Ammon's horn (tissue), 1 donor: ENCODE results near the gene MEIS2.

Experiments
- DNase-seq: peaks from one replicate; pipeline ENCODE4 v3.0.0-alpha.2; 2016; ENCODE audit warnings: low spot score

MEIS2 gene

GRCh38 chr15:36897834-36898233 lies 202.5 kb downstream of the MEIS2 start:
- DNase-seq: no peak

DNA sequence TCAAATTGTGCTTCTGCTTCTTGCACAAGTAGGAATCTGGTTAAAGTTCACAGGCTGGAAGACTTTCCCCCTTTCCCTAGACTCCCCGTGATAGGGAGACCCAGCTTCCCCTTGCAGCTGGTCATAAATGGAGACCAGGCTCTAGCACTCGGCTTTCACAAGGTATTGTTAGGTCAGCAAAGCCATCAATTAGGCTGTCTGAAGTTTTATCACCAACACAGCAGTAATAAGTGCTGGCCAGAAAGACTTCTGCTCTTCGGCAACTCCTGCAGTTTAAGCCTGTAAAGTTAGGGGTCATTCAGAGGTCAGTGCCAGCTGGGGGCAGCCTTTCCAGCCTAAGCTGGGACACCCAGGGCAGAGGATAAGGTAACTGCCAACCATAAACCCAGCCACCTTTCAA lies 203.4 kb downstream of the MEIS2 start:
- DNase-seq: no peak

GRCh38 chr15:36894075-36894474 lies 206.3 kb downstream of the MEIS2 start:
- no peak for DNase-seq

DNA sequence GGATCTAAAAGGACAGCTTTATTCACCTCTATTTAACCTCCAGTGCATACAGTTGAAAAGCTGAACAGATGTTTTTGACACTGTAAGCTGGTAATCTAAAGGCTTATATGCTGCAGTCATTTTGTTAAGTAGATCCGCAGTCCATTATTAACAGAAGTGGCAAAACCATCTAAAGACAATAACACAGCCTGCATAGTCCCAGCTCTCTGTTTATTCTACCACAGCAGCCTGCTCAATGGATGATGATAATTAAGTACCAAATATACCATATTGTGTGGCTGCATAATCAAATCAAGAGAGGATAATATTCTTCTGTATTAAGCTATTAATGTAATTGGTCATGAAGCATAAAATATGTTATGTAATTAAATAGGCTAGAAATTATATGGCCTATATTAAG lies 207.1 kb downstream of the MEIS2 start:
- no peak for DNase-seq

DNA sequence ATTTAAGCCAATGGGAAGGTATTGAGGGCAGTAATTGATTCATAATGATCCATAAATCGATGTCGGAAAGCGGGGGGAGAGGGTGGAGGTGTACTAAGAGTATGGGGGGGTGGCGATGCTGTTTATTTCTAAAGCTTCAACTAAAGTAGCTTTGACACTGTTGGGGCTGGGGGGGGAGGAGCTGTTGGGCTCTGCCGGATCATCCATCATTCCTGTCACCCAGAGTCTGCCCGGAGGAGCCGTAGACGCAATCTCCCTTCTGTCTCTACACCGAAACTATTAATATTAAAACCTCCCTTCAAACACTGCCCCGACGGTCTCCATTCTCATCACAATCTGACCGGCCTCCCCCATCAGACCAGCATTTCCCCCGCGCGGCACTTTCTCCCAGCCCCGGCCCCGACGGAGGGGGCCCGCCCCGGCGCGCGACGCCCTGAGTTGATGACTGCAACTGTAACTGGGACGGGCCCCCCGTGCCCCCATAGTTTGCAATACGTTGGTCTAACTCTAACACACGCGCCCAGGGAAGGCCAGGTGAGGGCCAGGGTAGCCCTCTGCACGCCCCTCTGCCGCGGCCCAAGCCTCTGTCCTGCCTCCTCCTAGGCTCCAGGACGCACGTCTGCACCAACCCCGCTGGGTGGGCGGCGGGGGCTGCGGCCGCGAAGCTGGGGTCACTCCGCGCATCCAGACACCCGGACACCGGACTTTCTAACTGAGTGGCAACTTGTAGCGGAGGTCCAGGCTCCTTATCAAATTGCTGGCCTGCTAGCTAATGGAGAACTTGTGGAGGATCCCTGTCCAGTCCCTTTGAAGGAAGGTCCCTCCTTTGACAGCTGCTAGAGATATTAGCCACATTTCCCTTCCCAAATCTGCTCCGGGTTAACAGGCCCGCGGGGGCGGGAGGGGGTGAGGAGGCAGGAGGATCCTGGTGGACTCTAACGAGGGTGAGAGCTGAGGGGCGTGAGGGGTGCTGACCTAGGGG lies 212.0 kb downstream of the MEIS2 start:
- no peak for DNase-seq

DNA sequence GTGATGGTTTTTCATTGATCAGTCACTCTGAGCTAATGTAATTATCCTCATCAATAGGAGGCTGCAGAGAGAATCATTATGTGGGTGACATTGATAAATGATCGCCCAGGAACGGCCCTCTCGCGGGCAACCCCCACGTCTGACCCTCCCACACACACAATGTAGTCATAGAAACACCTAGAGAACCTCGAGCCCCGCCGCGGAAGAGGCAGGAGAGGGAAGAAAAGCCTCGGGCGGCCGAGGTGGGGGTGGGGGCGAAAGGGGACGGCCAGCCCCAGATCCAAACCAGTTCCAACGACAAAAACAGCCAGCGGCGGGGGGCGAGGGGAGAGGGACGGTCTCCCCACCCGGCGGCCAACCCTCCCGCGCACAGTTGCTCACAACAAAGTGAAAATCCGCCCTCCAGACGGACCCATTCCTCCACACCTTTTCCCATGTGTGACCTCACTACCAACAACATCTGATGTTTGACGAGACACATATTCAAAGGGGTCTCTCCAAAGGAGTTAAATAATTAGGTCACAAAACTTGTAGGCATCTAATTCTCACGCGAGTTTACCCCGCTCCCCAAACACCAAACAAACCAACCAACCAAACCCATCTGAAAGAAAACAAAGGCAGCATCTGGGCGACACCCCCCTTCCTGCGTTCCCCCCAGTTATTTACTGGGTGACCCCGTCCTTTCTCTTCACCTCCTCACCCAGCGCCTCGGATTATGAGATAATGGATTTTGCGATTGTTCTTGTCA lies 213.0 kb downstream of the MEIS2 start:
- no peak for DNase-seq

DNA sequence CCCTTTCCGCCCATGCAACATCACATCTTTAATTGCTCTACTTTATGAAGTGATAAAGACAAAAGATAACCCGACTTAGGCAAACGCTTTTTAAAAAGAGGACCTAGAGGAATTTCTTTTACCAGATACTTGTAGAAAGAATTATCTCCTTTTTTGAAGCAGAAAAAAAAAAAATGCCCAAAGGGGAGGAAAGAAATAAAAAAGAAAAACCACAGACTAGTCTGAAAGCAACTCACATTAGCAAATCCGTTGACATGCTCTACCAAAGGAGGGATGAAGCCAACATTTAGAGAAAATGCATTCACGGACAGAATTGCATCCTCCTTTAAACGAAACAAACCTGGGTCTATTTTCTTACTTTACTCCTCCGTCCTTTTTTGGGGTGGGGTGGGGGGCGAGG lies 213.6 kb downstream of the MEIS2 start:
- DNase-seq: no peak

- no peak for DNase-seq
Observed at GRCh38 chr15:36886191-36886590, 214.2 kb downstream of the MEIS2 start.

- DNase-seq: no peak
Observed at GRCh38 chr15:36885771-36886170, 214.6 kb downstream of the MEIS2 start.

- no peak for DNase-seq
Observed at GRCh38 chr15:36884936-36885635, 215.3 kb downstream of the MEIS2 start.

- DNase-seq: no peak
Observed at GRCh38 chr15:36884518-36884875, 215.9 kb downstream of the MEIS2 start.

GRCh38 chr15:36883713-36884517 lies 216.4 kb downstream of the MEIS2 start:
- peak; percentile 91 for DNase-seq

DNA sequence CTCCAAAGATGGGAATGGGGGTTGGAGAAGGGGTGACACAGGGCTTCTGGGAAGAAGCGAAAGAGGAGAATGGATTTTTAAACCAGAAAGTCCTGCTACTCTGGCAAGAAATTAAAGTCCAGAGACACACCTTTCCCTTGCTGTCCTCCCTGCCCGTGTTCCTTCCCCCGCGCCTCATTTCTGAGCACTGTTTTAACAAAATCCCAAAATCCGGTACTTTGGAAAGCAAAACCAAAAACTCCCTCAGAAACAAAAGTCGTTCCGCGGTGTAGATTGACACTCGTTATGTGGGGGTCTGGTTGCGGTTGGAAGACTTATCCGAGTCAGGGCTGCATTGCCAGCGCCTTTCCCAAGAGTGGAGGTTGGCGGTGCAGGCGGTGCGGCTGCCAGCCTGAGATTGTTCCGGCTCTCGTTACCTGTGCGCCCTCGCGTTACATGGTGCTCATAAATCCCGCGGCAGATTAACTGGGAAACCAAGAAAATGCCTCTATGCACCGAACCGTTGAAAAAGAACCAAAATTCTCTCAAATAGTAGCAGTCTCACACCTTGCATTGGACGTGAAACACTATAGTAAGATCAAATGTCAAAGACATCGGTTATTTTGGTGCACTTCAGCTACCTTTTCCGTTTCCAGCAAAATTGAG lies 217.7 kb downstream of the MEIS2 start:
- DNase-seq: no peak

DNA sequence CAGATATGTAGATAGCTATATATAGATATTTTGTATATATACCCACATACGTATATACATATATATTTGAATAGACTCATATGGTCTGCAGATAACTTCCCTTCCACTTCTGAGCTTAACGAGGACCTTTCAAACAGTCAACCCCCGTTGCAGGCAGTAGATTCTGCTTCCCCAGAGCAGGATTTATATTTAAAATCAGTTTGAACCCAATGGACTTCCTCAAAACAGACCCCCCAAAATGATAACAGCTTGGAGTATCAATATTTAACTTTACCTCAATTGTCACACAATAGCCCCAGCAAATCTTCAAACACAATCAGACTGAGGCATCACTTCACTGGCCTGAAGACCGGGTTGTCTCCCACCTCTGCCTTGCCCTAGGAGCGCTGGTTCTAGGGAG lies 218.3 kb downstream of the MEIS2 start:
- no peak for DNase-seq

- no peak for DNase-seq
Observed at GRCh38 chr15:36881516-36881915, 218.8 kb downstream of the MEIS2 start.

- DNase-seq: no peak
Observed at GRCh38 chr15:36880913-36881460, 219.4 kb downstream of the MEIS2 start.

DNA sequence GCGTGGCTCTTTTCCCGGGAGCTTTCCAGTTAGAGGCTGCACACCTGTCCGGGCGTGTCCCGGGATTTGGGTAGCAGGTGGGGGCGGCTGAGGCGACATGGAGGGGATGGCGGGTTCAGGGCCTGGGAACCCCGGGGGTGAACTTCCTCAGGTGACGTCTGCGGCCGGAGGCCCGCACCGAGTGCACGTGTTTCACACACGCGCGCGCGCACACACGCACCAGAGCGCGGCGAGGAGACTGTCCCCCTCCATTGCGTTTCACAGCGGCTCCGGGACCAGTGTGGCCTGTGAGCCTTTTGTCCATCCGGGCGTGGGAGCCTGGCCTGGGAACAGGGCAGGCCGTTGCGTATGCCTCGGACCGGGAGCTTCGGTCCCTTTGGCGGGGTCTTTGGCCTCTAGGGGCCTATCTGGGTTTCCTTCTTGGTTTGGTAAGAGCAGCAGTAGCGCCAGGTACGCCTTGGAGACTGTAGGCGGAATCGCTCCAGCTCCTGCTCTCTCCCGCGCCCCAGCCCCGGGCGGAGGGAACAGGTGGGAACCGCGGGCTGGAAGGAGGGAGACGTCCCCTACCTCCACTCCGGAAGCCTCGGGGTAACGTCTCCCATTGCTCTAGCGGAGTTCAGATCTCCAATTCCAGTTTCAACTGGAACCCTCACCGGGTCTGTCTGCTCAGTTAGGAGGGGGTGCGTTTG lies 220.0 kb downstream of the MEIS2 start:
- DNase-seq: no peak

- DNase-seq: no peak
Observed at GRCh38 chr15:36879568-36880222, 220.7 kb downstream of the MEIS2 start.

DNA sequence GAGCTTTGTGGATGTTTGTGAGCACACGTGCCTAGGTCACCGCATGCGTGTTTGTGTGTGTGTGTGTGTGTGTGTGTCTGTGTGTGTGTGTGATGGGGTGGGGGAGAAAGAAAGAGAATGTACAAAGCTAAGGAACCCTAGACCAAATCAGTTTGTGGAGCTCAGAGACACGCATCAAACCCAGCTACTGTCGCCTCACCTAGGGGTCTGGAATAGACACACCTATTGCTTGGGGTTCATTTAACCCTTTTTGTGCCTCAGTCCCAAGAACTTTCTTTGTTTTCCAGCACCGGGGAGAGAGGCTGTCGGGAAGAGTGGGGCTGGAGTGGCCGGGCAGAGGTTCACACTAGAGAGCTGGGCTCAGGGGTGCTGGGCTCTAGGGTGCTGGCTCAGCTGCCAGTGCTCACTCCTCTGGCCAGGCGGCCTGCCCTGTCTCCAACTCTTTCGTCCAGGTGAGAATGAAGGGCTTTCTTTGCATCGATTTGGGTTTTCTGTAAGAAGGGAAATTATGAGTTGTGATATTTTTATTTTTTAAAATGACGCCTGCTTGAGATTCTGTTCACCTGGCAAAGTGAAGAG lies 221.6 kb downstream of the MEIS2 start:
- DNase-seq: no peak
